B cell (primary cell): Measurements from ENCODE around the gene ABHD18. TPM values are rescaled to one million over a fixed set of nuclear protein-coding genes. Genes with fewer than 3 reads are reported as not detected.
"Not testable (repeated sequence)": the region's sequence is repeated elsewhere in the genome, so short reads cannot be mapped to it uniquely, and the experiment has no call there.

Experiments used
- ATAC-seq: fragments of 200-7000 bp; cut with Tn5 transposase; one replicate; pipeline ENCODE4 v1.10.0; 2021; ENCODE audit warnings: low read depth, mild to moderate bottlenecking, moderate number of reproducible peaks, moderate library complexity
- CTCF ChIA-PET: fragments of 350-600 bp; sonication (Branson Sonifier 250); formaldehyde crosslinking; loops from one replicate; lab custom pipeline; 2021; ENCODE audit warnings: antibody characterized with exemption, inconsistent platforms; lab: Charles Lee
- POLR2A ChIA-PET: fragments of 350-600 bp; sonication (Branson Sonifier 250); formaldehyde crosslinking; loops from one replicate; lab custom pipeline; 2021; ENCODE audit warnings: antibody characterized with exemption; lab: Charles Lee
- DNase-seq: peaks from one replicate; pipeline ENCODE4 v3.0.0; 2013
- H2AFZ ChIP-seq: 2 replicates; pipeline ENCODE4 v1.6.1; 2012; ENCODE audit warnings: mild to moderate bottlenecking, low read depth, low read length; ENCODE audit not compliant: insufficient read depth, poor library complexity, severe bottlenecking
- H3K27ac ChIP-seq, 2 donors: 1 replicate in 1 of 2; 2 replicates in 1 of 2; pipeline ENCODE4 v1.5.1; 2012 to 2013; ENCODE audit warnings: low read length in 2 of 2, mild to moderate bottlenecking in 2 of 2, moderate library complexity in 1 of 2
- H3K27me3 ChIP-seq, 4 experiments: fragments of 200-600 bp in 1 of 4; sonication (generic) in 1 of 4; replicated peaks in 1 of 4; 1 replicate in 2 of 4; 2 replicates in 2 of 4; pipeline versions ENCODE4 v1.6.1 to v1.7.0; 2013 to 2016; ENCODE audit warnings: low read length in 3 of 4, mild to moderate bottlenecking in 2 of 4, mixed read lengths in 1 of 4, moderate library complexity in 1 of 4; ENCODE audit not compliant: insufficient read depth in 4 of 4, control insufficient read depth in 3 of 4; ENCODE audit errors: control extremely low read depth in 1 of 4
- H3K36me3 ChIP-seq, 2 experiments: replicated peaks in 1 of 2; 1 replicate in 1 of 2; 2 replicates in 1 of 2; pipeline versions ENCODE4 v1.6.1 to v1.7.1; 2013; ENCODE audit warnings: low read length in 1 of 2; ENCODE audit not compliant: insufficient read depth in 2 of 2, control insufficient read depth in 1 of 2; ENCODE audit errors: control extremely low read depth in 1 of 2, extremely low read depth in 1 of 2
- H3K4me1 ChIP-seq, 2 donors: fragments of 200-600 bp in 1 of 2; sonication (generic) in 1 of 2; 1 replicate in 1 of 2; 2 replicates in 1 of 2; pipeline versions ENCODE4 v1.5.1 to v1.6.1; 2013 to 2017; ENCODE audit warnings: low read length in 2 of 2; ENCODE audit not compliant: control insufficient read depth in 2 of 2, insufficient read depth in 2 of 2
- H3K4me2 ChIP-seq: replicated peaks from 2 replicates; pipeline ENCODE3; 2012; ENCODE audit warnings: mild to moderate bottlenecking, low read depth, low read length; ENCODE audit not compliant: poor library complexity, severe bottlenecking
- H3K4me3 ChIP-seq, 5 experiments: fragments of 200-600 bp in 1 of 5; sonication (generic) in 1 of 5; 1 replicate in 3 of 5; 2 replicates in 2 of 5; pipeline versions ENCODE4 v1.5.1 to v1.7.0; 2011 to 2016; ENCODE audit warnings: low read length in 4 of 5, mild to moderate bottlenecking in 4 of 5, low read depth in 2 of 5, control low read depth in 1 of 5, moderate library complexity in 1 of 5; ENCODE audit not compliant: insufficient read depth in 1 of 5; ENCODE audit errors: control extremely low read depth in 1 of 5, extremely low read depth in 1 of 5
- H3K79me2 ChIP-seq: fragments of 200-600 bp; sonication (generic); one replicate; pipeline ENCODE4 v1.6.0; 2016; ENCODE audit warnings: low read length; ENCODE audit not compliant: control insufficient read depth, insufficient read depth
- H3K9ac ChIP-seq: fragments of 200-600 bp; sonication (generic); 2 replicates; pipeline ENCODE4 v1.6.1; 2017; ENCODE audit warnings: mild to moderate bottlenecking, low read length, moderate library complexity
- H3K9me3 ChIP-seq, 3 donors: one replicate each; pipeline versions ENCODE4 v1.6.1 to v1.7.1; 2013; ENCODE audit warnings: low read length in 2 of 3; ENCODE audit not compliant: control insufficient read depth in 2 of 3, insufficient read depth in 1 of 3; ENCODE audit errors: control extremely low read depth in 1 of 3
- H4K20me1 ChIP-seq: 2 replicates; pipeline ENCODE4 v1.6.0; 2012; ENCODE audit warnings: mild to moderate bottlenecking, low read length; ENCODE audit not compliant: insufficient read depth, control insufficient read depth, poor library complexity, severe bottlenecking
- H3K27ac Mint-ChIP-seq: one replicate; pipeline ENCODE4 v1.8.0; 2021; ENCODE audit warnings: mixed read lengths
- H3K27me3 Mint-ChIP-seq: one replicate; pipeline ENCODE4 v1.8.0; 2021; ENCODE audit warnings: mixed read lengths
- H3K4me1 Mint-ChIP-seq: one replicate; pipeline ENCODE4 v1.8.0; 2021; ENCODE audit warnings: mixed read lengths
- H3K4me3 Mint-ChIP-seq: one replicate; pipeline ENCODE4 v1.8.0; 2021; ENCODE audit warnings: mixed read lengths
- H3K9me3 Mint-ChIP-seq: one replicate; pipeline ENCODE4 v1.8.0; 2022; ENCODE audit warnings: mixed read lengths; ENCODE audit not compliant: insufficient read depth
- CTCF ChIP-seq: fragments of 200-600 bp; IDR thresholded peaks from one replicate; pipeline ENCODE4 v1.8.0; 2022; ENCODE audit warnings: antibody characterized with exemption, mild to moderate bottlenecking
- EZH2 ChIP-seq: IDR thresholded peaks from 2 replicates; pipeline ENCODE4 v1.6.1; 2012; ENCODE audit warnings: borderline replicate concordance, low read depth, mild to moderate bottlenecking, moderate library complexity, low read length; ENCODE audit not compliant: insufficient read depth, poor library complexity, severe bottlenecking
- WGBS: methylation state at CpG from one replicate; pipeline ENCODE4 v1.1.5; 2013; ENCODE audit warnings: missing lambda C conversion rate; ENCODE audit not compliant: insufficient coverage; 5-methylcytosine and 5-hydroxymethylcytosine counted together
- intact Hi-C: fragments of 100-400 bp; cut with micrococcal nuclease; formaldehyde crosslinking; loops from one replicate; pipeline ENCODE4 v1.10.0; 2022
- polyA plus RNA-seq: library from polyadenylated mRNA; depleted of rRNA; stranded (reverse); fragments of >200 nt; gene quantifications from 2 replicates; pipeline ENCODE4 v1.2.3, GENCODE V29; 2012
- total RNA-seq, 2 donors: library from RNA; stranded (reverse); fragments of 120-200 nt in 1 of 2; gene quantifications; 1 replicate in 1 of 2; 2 replicates in 1 of 2; pipeline versions ENCODE4 v1.2.3 to v1.2.4, GENCODE V29; 2013 to 2022

The ABHD18 gene
- total and polyA plus RNA-seq, 2 donors (not counting 1 experiment from before 2014, with no cell fraction given): 6.3 to 17.5 TPM

- CTCF ChIA-PET: no interaction called here
- intact Hi-C loops: no loop called here
- Histone ChIP-seq H3K4me3 (no peak overlapping the region), H3K27ac (no peak overlapping the region), H3K36me3 (peaks cover 0 to 5% of the 10 kb centered on the region in 2 experiments), H2AFZ (no peak overlapping the region), H3K79me2 (no peaks in the 10 kb centered on the region), H3K4me2 (no peak overlapping the region), H3K27me3 (no peaks in the 10 kb centered on the region), H3K9me3 (no peaks in the 10 kb centered on the region), H3K9ac (no peak overlapping the region), H4K20me1 (no peaks in the 10 kb centered on the region), H3K4me1 (no peaks in the 10 kb centered on the region)
- Mint-ChIP-seq H3K27me3 (no peaks in the 10 kb centered on the region), H3K4me3 (no peak overlapping the region), H3K9me3 (no peaks in the 10 kb centered on the region), H3K4me1 (no peaks in the 10 kb centered on the region), H3K27ac (no peak overlapping the region)
- no peak for TF ChIP-seq CTCF
- TF ChIP-seq EZH2: no peak
- no peak for ATAC-seq
- WGBS: no CpG with 5 or more reads among the region's 1 CpG
- DNase-seq: no peak
- POLR2A ChIA-PET: no interaction called here
Measured at GRCh38 chr4:128039568-128039967, 74.4 kb downstream of the ABHD18 start.

GRCh38 chr4:128047019-128047418 is 81.8 kb downstream of the ABHD18 start:
- WGBS: 100% methylated on average over 1 of the region's 9 CpGs
- POLR2A ChIA-PET: not testable (repeated sequence)

GRCh38 chr4:128047514-128047913 is 82.3 kb downstream of the ABHD18 start:
- intact Hi-C loops, CTCF ChIA-PET, H3K9me3 ChIP-seq, H3K36me3 ChIP-seq, H3K79me2 ChIP-seq, H3K27ac ChIP-seq, H3K9ac ChIP-seq, H3K4me2 ChIP-seq, H2AFZ ChIP-seq, H3K27me3 Mint-ChIP-seq, H3K27ac Mint-ChIP-seq, H3K27me3 ChIP-seq, H3K4me1 ChIP-seq, ATAC-seq, POLR2A ChIA-PET, DNase-seq, H4K20me1 ChIP-seq, H3K4me1 Mint-ChIP-seq, H3K9me3 Mint-ChIP-seq, H3K4me3 ChIP-seq, H3K4me3 Mint-ChIP-seq: not testable (repeated sequence)
- 97% methylated on average over 28 of the region's 34 CpGs for WGBS

More at GRCh38 chr4:128047019-128047418, 81.8 kb downstream of the ABHD18 start:
- DNase-seq, H3K9ac ChIP-seq, H3K27me3 ChIP-seq, H2AFZ ChIP-seq, H3K9me3 ChIP-seq, ATAC-seq, H3K4me1 ChIP-seq, H3K9me3 Mint-ChIP-seq, H3K4me3 Mint-ChIP-seq, H3K4me3 ChIP-seq, H3K27ac Mint-ChIP-seq, H3K27ac ChIP-seq, H3K4me1 Mint-ChIP-seq, CTCF ChIA-PET, H3K79me2 ChIP-seq, H4K20me1 ChIP-seq, H3K4me2 ChIP-seq, H3K27me3 Mint-ChIP-seq, intact Hi-C loops, H3K36me3 ChIP-seq: not testable (repeated sequence)
